ENCODE data around the gene TIE1.

TIE1 gene

GRCh38 chr1:43302201-43302600 lies 1.4 kb downstream of the TIE1 start:
- Mint-ChIP-seq H3K4me3 (no peak overlapping the region), H3K27me3 (no peaks in the 10 kb centered on the region), H3K36me3 (no peaks in the 10 kb centered on the region), H3K4me1 (no peaks in the 10 kb centered on the region), H3K9me3 (no peaks in the 10 kb centered on the region), H3K27ac (no peak overlapping the region)

- Mint-ChIP-seq H3K27me3 (no peaks in the 10 kb centered on the region), H3K4me3 (no peak overlapping the region), H3K27ac (no peak overlapping the region), H3K36me3 (no peaks in the 10 kb centered on the region), H3K9me3 (no peaks in the 10 kb centered on the region), H3K4me1 (no peaks in the 10 kb centered on the region)
Observed at GRCh38 chr1:43302721-43303470, 2.1 kb downstream of the TIE1 start.

- Mint-ChIP-seq H3K9me3 (no peaks in the 10 kb centered on the region), H3K4me1 (no peaks in the 10 kb centered on the region), H3K4me3 (no peak overlapping the region), H3K36me3 (no peaks in the 10 kb centered on the region), H3K27me3 (no peaks in the 10 kb centered on the region), H3K27ac (no peak overlapping the region)
Observed at GRCh38 chr1:43303471-43304313, 2.9 kb downstream of the TIE1 start.

GRCh38 chr1:43304314-43304681 lies 3.5 kb downstream of the TIE1 start:
- H3K36me3 Mint-ChIP-seq, result no peaks in the 10 kb centered on the region
- no peaks in the 10 kb centered on the region for H3K27me3 Mint-ChIP-seq
- H3K4me1 Mint-ChIP-seq, result no peaks in the 10 kb centered on the region
- no peak overlapping the region for H3K27ac Mint-ChIP-seq
- H3K9me3 Mint-ChIP-seq, result no peaks in the 10 kb centered on the region
- no peak overlapping the region for H3K4me3 Mint-ChIP-seq

GRCh38 chr1:43304771-43305300 lies 4.1 kb downstream of the TIE1 start:
- H3K4me3 Mint-ChIP-seq, result no peak overlapping the region
- H3K4me1 Mint-ChIP-seq, result no peaks in the 10 kb centered on the region
- H3K36me3 Mint-ChIP-seq, result no peaks in the 10 kb centered on the region
- H3K27me3 Mint-ChIP-seq, result no peaks in the 10 kb centered on the region
- no peak overlapping the region for H3K27ac Mint-ChIP-seq
- H3K9me3 Mint-ChIP-seq, result no peaks in the 10 kb centered on the region

GRCh38 chr1:43305461-43305860 lies 4.7 kb downstream of the TIE1 start:
- Mint-ChIP-seq H3K27ac (no peak overlapping the region), H3K9me3 (no peaks in the 10 kb centered on the region), H3K4me3 (no peak overlapping the region), H3K27me3 (no peaks in the 10 kb centered on the region), H3K36me3 (no peaks in the 10 kb centered on the region), H3K4me1 (no peaks in the 10 kb centered on the region)

- no peaks in the 10 kb centered on the region for H3K9me3 Mint-ChIP-seq
- H3K4me1 Mint-ChIP-seq, result no peaks in the 10 kb centered on the region
- no peaks in the 10 kb centered on the region for H3K36me3 Mint-ChIP-seq
- H3K27me3 Mint-ChIP-seq, result no peaks in the 10 kb centered on the region
- H3K27ac Mint-ChIP-seq, result no peak overlapping the region
- H3K4me3 Mint-ChIP-seq, result no peak overlapping the region
Observed at GRCh38 chr1:43305926-43306687, 5.3 kb downstream of the TIE1 start.

- Mint-ChIP-seq H3K27me3 (no peaks in the 10 kb centered on the region), H3K4me3 (no peak overlapping the region), H3K9me3 (no peaks in the 10 kb centered on the region), H3K36me3 (no peaks in the 10 kb centered on the region), H3K4me1 (no peaks in the 10 kb centered on the region), H3K27ac (no peak overlapping the region)
Observed at GRCh38 chr1:43306688-43307457, 6.1 kb downstream of the TIE1 start.

- H3K9me3 Mint-ChIP-seq, result no peaks in the 10 kb centered on the region
- no peaks in the 10 kb centered on the region for H3K4me1 Mint-ChIP-seq
- no peaks in the 10 kb centered on the region for H3K27me3 Mint-ChIP-seq
- no peak overlapping the region for H3K4me3 Mint-ChIP-seq
- H3K27ac Mint-ChIP-seq, result no peak overlapping the region
- H3K36me3 Mint-ChIP-seq, result no peaks in the 10 kb centered on the region
Observed at GRCh38 chr1:43307458-43308158, 6.8 kb downstream of the TIE1 start.

GRCh38 chr1:43308635-43309404 lies 8.0 kb downstream of the TIE1 start:
- Mint-ChIP-seq H3K27me3 (no peaks in the 10 kb centered on the region), H3K4me1 (no peaks in the 10 kb centered on the region), H3K27ac (no peak overlapping the region), H3K9me3 (no peaks in the 10 kb centered on the region), H3K36me3 (no peaks in the 10 kb centered on the region), H3K4me3 (no peak overlapping the region)

- no peak overlapping the region for H3K27ac Mint-ChIP-seq
- no peaks in the 10 kb centered on the region for H3K27me3 Mint-ChIP-seq
- H3K4me1 Mint-ChIP-seq, result no peaks in the 10 kb centered on the region
- no peaks in the 10 kb centered on the region for H3K36me3 Mint-ChIP-seq
- no peak overlapping the region for H3K4me3 Mint-ChIP-seq
- H3K9me3 Mint-ChIP-seq, result no peaks in the 10 kb centered on the region
Observed at GRCh38 chr1:43309405-43310025, 8.7 kb downstream of the TIE1 start.

- Mint-ChIP-seq H3K36me3 (no peaks in the 10 kb centered on the region), H3K4me1 (no peaks in the 10 kb centered on the region), H3K27me3 (no peaks in the 10 kb centered on the region), H3K4me3 (no peak overlapping the region), H3K9me3 (no peaks in the 10 kb centered on the region), H3K27ac (no peak overlapping the region)
Observed at GRCh38 chr1:43311521-43311920, 10.7 kb downstream of the TIE1 start.

GRCh38 chr1:43312212-43312623 lies 11.4 kb downstream of the TIE1 start:
- no peaks in the 10 kb centered on the region for H3K4me1 Mint-ChIP-seq
- H3K27ac Mint-ChIP-seq, result no peak overlapping the region
- no peak overlapping the region for H3K4me3 Mint-ChIP-seq
- H3K9me3 Mint-ChIP-seq, result no peaks in the 10 kb centered on the region
- no peaks in the 10 kb centered on the region for H3K36me3 Mint-ChIP-seq
- H3K27me3 Mint-ChIP-seq, result no peaks in the 10 kb centered on the region

Measured in activated naive CD4-positive, alpha-beta T cell treated with anti-CD3 and anti-CD28 coated beads, Interleukin-2, amount 50 U/mL, for 24 hours (primary cell).